Type B pancreatic cell (in vitro differentiated cells): Measurements from ENCODE around the gene CMTM4. TPM values are rescaled to one million over a fixed set of nuclear protein-coding genes. Genes with fewer than 3 reads are reported as not detected.

Experiments used
- DNase-seq: peaks from one replicate; pipeline ENCODE4 v3.0.0; 2021; ENCODE audit warnings: mixed read lengths; ENCODE audit not compliant: unreplicated experiment; ENCODE audit errors: extremely low spot score
- H3K27ac Mint-ChIP-seq: 2 replicates; pipeline ENCODE4 v1.8.0; 2021; ENCODE audit warnings: mild to moderate bottlenecking, mixed read lengths
- H3K27me3 Mint-ChIP-seq: 2 replicates; pipeline ENCODE4 v1.8.0; 2021; ENCODE audit warnings: mixed read lengths
- H3K36me3 Mint-ChIP-seq: 2 replicates; pipeline ENCODE4 v1.8.0; 2021; ENCODE audit warnings: mixed read lengths
- H3K4me1 Mint-ChIP-seq: one replicate; pipeline ENCODE4 v1.8.0; 2021; ENCODE audit warnings: mixed read lengths; ENCODE audit not compliant: unreplicated experiment
- H3K4me3 Mint-ChIP-seq: 2 replicates; pipeline ENCODE4 v1.8.0; 2021; ENCODE audit warnings: mild to moderate bottlenecking, mixed read lengths
- H3K9me3 Mint-ChIP-seq: 2 replicates; pipeline ENCODE4 v1.8.0; 2021; ENCODE audit warnings: mixed read lengths
- CTCF ChIP-seq: fragments of 200-600 bp; sonication (generic); conservative IDR thresholded peaks from 2 replicates; pipeline ENCODE4 v1.5.0; 2021; ENCODE audit warnings: antibody characterized with exemption, mild to moderate bottlenecking
- long read RNA-seq: library from polyadenylated mRNA; unstranded; transcript quantifications from one replicate; pipeline ENCODE4 v2.0.0, GENCODE V29; 2020
- total RNA-seq: library from RNA; stranded (reverse); gene quantifications from 2 replicates; pipeline ENCODE4 v1.2.1, GENCODE V29; 2021; ENCODE audit warnings: low replicate concordance

The CMTM4 gene
- 64.4 and 72.1 TPM in 2 replicates for total RNA-seq
- long read RNA-seq, full-length matches to known transcripts: 35 of 36 reads
- long read RNA-seq, partial matches to known transcripts: 0 of 36 reads
- long read RNA-seq, other reads (novel, unspliced or antisense): 1 of 36 reads

- peak within 1 kb of the TSS; percentile 72 for H3K27ac Mint-ChIP-seq
- H3K4me1 Mint-ChIP-seq: peaks cover 9% of the 10 kb centered on the region
- peak; percentile 88 for DNase-seq
- TF ChIP-seq CTCF: peak; percentile 23
- peaks cover 3% of the 10 kb centered on the region for H3K27me3 Mint-ChIP-seq
- H3K36me3 Mint-ChIP-seq: no peaks in the 10 kb centered on the region
- H3K4me3 Mint-ChIP-seq: peak within 1 kb of the TSS; percentile 87
- no peaks in the 10 kb centered on the region for H3K9me3 Mint-ChIP-seq
These were observed at the start of gene CMTM4 for GRCh38 chr16:66696669-66697630. CMTM4 (minus strand) TSS chr16:66696743; CDS start chr16:66696525, 218 bp downstream.

GRCh38 chr16:66746048-66746447, 49.5 kb upstream of the CMTM4 start:
- H3K36me3 Mint-ChIP-seq: peaks cover 15% of the 10 kb centered on the region
- no peak overlapping the region for H3K4me3 Mint-ChIP-seq
- H3K27ac Mint-ChIP-seq: no peak overlapping the region

GRCh38 chr16:66741950-66742808, 45.6 kb upstream of the CMTM4 start:
- Mint-ChIP-seq H3K36me3 (peaks cover 24% of the 10 kb centered on the region), H3K4me1 (peaks cover 19% of the 10 kb centered on the region), H3K27ac (peak overlapping the region; percentile 9), H3K4me3 (no peak overlapping the region), H3K9me3 (no peaks in the 10 kb centered on the region), H3K27me3 (no peaks in the 10 kb centered on the region)
- no peak for TF ChIP-seq CTCF
- DNase-seq: no peak

More at GRCh38 chr16:66746048-66746447, 49.5 kb upstream of the CMTM4 start:
- H3K27me3 Mint-ChIP-seq: no peaks in the 10 kb centered on the region
- DNase-seq: no peak
- no peak for TF ChIP-seq CTCF
- H3K9me3 Mint-ChIP-seq: no peaks in the 10 kb centered on the region
- peaks cover 25% of the 10 kb centered on the region for H3K4me1 Mint-ChIP-seq

- Mint-ChIP-seq H3K27me3 (no peaks in the 10 kb centered on the region), H3K36me3 (peaks cover 24% of the 10 kb centered on the region), H3K4me1 (peaks cover 19% of the 10 kb centered on the region), H3K27ac (peak overlapping the region; percentile 87), H3K9me3 (no peaks in the 10 kb centered on the region), H3K4me3 (no peak overlapping the region)
- no peak for TF ChIP-seq CTCF
- DNase-seq: no peak
These were observed 44.8 kb upstream of the CMTM4 start for GRCh38 chr16:66741169-66741900.

GRCh38 chr16:66740533-66740932, 44.0 kb upstream of the CMTM4 start:
- TF ChIP-seq CTCF: no peak
- Mint-ChIP-seq H3K36me3 (peaks cover 25% of the 10 kb centered on the region), H3K27ac (peak overlapping the region; percentile 87), H3K27me3 (no peaks in the 10 kb centered on the region), H3K9me3 (no peaks in the 10 kb centered on the region), H3K4me3 (no peak overlapping the region), H3K4me1 (peaks cover 19% of the 10 kb centered on the region)
- no peak for DNase-seq
